DMS114 treated with DMSO at 0.1 percent for 48 hours (cell line): ENCODE measurements around the gene CA4.

Experiments
- DNase-seq: peaks from one replicate; lab custom pipeline; 2025; ENCODE audit not compliant: unreplicated experiment; lab: John Stamatoyannopoulos, UW

Gene CA4

DNA sequence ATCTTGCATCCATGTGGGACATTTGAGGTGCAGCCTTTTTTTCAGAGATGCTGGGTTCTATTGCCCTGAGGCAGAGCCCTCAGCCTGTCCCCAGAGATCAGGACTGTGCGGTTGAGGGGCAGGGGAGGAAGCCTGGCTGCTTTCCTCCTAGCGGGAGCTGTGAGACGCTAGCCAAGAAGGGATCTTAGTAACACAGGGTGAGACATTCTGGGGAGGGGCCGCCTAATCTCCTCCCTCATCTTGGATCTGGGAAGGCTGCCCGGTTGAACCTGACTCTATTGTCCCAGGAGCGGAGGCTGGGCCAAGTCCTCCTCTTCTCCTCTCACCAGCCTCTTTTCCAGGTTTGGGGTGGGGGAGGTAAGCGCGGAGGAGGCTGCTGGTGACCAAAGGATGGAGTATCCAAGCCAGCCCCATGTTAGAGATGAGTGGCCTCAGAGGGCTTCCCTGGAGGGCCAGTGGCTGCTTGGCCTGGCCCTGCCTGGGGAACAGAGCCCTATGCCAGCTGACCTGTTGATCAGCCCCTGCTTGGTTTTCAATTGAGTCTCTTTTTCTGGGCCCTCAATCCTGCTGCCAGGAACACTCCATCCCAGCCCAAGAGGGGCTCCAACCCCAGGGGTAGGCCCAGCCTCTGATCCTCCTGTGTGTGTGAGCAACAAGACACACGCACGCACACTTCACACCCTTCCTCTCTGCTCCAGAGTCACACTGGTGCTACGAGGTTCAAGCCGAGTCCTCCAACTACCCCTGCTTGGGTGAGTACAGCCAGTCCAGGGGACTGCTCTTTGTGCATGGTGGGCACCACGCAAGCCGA, 5.0 kb downstream of the CA4 start:
- DNase-seq, result no peak

DNA sequence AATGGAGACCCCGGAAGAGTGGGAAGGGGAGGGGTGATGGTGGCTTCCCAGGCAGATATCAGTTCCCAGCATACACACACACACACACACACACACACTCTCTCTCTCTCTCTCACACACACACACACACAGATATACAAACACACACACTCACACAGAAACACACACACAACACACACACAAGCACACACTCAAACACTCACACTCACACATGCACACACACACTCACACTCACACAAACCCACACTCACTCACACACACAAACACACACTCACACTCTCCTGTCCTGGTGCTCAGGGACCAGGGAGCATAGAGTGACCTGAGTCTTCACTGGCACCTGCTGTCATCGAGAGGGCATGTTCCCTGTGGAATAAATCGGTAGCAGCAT, 5.6 kb downstream of the CA4 start:
- DNase-seq, result no peak

DNA sequence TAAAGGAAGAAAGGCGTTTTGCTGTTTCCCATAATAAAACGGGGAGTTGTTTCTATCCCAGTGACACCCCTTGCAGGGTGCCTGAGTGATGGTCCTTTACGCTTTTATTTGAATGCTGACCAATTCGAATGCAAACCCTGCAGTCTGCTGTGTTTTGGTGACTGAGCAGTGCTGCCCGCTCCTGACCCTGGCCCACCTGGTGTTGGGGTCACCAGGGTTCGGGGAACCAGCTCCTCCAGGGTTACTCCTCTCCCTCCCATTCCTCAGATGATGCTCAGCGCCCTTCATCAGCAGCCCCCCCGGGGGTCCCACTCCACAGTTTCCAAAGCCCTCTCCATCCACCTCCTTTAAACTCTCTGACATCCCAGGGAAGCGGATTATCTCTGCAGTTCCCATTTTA, 6.0 kb downstream of the CA4 start:
- DNase-seq, result no peak

DNA sequence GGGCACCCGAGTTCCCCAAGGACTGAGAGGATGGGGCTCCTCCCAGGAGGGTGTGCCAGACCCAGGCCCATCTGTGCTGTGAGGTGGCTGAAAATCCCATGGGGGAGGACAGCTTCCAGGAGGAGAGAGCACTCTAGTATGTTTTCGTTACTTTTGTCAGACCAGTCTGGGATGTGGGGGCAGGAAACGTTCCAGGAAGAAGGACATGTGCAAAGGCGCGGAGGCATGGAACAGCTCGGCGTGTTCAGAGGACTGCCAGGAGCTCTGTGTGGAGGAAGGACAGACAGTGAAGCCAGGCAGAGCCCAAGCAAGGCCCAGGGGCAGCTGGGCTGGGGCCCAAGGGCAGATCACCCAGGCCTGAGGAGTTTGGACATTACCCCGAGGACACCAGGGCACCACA, 7.0 kb downstream of the CA4 start:
- no peak for DNase-seq

DNA sequence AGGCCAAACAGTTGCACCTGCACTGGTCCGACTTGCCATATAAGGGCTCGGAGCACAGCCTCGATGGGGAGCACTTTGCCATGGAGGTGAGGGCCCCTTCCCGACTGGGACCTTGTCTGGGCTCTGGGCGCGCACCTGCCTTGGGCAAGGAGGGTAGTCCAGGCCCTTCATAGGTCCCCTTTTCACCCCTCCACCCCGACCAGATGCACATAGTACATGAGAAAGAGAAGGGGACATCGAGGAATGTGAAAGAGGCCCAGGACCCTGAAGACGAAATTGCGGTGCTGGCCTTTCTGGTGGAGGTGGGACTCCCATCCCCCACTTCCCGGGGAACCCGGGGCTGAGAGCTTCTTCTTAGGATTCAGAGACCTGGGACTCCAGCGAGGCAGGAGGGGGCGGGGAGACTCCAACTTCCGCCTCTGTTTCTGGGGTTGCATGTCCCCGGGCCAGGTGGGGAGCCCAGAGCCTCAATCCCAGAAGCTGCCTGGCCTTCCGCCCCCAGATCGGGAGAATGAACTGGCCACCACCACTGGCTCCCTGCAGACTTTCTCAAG, 7.8 kb downstream of the CA4 start:
- DNase-seq, result no peak

DNA sequence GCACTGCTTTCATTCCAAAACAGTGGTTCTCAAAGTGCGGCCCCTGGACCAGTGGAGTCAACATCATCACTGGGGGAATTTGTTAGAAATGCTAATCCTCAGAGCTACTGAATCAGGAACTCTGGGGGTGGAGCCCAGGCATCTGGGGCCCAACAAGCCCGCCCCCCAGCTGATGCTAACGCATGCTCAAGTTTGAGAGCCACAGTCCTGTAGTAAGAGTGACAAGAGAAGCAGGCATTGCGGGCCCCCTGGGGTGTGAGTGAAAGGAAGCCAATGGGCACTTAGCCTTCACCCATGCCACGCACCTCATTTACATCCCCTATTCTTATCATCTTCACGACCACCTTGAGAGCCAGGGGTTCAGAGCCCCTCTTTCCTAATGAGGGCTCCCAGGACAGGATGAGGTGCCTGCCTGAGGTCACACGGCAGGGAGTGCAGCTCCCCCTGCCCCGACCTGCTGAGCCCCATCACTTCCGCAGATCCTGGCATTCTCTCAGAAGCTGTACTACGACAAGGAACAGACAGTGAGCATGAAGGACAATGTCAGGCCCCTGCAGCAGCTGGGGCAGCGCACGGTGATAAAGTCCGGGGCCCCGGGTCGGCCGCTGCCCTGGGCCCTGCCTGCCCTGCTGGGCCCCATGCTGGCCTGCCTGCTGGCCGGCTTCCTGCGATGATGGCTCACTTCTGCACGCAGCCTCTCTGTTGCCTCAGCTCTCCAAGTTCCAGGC, 9.1 kb downstream of the CA4 start:
- DNase-seq, result no peak

DNA sequence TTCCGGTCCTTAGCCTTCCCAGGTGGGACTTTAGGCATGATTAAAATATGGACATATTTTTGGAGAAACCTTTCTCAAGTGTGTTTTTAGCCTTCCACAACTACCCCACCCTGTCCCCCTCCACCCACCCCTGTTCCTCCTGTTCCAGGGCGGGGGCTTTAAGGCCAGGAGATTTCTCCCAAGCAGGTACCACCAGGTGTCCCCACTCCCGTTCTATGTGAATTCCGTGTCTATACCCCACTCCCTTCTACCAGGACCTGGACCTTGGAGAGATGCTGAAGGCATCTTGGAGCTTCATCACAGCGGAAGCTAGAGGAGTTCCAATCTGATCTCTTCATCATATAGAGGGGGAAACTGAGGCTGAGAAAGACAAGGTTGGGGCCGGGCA, 9.7 kb downstream of the CA4 start:
- no peak for DNase-seq

DNA sequence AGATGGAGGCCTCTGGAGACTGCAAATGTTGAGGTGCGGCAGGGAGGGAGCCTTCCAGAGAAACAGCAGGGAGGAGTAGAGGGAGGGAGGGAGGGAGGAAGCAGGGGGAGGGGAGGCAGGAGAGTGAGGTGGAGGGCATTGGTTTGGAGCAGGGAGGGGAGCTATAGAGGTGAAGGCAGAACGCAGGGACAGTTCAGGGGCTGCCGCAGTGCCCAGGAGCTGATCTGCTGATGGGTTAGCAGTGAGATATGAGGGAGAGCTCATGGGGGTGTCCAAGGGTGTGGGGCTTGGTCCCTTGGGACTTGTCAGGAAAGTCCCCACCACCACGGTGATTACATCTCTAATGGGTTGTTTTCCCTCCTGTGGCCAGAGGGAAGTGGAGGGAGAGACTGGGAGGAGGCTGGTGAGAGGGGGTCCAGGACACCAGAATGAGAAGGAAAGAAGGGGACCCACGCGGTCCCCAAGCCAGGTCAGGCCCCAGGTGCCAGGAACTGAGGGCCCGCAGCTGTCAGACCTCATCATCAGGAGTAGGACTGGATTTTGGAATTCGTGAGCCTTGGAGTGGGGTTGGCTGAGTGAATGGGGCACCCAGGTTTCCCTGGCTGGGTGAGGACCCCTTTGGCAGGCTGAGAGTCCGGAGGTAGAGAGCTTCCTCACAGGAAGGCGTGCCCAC, 11.2 kb downstream of the CA4 start:
- DNase-seq, result no peak

DNA sequence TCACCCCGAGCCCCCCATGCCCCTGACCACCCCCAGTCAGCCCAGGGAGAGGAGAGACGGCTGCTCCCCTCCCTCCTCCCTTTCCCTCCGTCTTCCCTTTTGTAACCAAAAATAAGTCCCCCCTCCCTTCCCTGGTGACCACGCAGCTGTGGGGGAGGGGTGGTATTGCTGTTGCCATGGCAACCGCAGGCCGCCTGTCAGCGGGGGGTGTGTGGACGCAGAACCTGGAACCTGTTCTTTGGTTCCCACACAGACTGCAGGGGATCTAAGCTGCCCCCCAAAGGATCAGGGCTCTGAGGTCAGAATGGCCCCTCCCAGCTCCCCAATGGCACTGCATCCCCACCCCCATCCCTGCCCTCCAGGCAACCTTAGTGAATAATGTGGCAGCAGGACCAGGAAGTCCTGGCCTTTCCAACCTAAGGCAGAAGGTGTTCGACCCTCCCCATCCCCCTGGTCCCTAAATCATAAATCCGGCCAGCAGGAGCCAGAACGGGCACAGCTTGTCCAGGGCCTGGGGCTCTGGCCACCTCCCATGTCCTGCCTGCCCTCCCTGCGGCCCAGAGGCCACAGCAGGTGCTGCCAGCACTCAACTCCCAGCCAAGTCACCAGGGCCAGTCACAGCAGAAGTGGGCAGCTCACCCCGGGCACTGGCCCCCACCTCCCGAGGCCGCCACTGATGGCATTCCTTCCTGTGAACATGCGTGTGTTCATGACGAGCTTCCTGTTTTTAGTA, 12.0 kb downstream of the CA4 start:
- no peak for DNase-seq

DNA sequence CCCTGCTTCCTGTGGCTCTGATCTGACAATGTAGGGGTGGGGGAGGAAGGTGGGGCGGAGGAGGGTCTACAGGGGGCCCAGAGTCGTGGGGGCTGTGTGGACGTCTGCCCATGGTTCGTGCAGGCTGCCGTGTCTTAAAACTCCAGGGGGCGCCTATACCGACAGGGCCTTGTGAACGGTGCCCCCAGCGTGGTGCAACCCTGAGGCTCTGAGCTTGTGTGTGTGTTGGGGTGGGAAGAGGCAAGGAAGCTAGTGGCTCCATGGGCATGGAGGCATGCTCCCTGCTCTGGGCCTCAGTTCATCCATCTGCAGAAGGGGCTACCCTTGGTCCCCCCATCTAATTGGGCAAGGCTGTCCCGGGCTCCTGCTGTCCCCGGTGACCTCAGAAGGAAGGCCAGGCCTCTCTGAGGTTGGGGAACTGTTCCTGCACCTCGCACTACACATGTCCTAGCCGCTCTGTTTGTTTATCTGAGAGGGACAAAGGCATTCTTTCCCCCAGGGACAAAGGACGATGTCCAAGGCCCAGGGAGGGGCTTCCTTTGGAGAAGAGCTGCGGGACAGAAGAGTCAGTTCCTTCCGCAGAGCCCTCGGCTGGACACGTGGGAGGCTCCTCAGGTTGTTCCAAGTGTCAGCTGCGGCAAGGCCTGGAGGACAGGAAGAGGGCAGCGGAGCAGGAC, 13.5 kb downstream of the CA4 start:
- DNase-seq, result no peak

DNA sequence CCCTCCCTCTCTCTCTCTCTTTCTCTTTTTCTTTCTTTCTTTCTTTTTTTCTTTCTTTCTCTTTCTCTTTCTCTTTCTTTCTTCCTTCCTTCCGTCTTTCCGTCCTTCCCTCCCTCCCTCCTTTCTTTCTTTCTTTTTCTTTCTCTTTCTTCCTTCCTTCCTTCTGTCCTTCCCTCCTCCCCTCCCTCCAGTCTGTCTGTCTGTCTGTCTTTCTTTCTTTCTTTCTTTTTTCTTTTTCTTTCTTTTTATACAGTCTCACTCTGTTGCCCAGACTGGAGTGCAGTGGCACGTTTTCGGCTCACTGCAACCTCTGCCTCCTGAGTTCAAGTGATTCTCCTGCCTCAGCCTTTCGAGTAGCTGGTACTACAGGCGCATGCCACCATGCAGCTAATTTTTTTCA, 14.4 kb downstream of the CA4 start:
- no peak for DNase-seq

DNA sequence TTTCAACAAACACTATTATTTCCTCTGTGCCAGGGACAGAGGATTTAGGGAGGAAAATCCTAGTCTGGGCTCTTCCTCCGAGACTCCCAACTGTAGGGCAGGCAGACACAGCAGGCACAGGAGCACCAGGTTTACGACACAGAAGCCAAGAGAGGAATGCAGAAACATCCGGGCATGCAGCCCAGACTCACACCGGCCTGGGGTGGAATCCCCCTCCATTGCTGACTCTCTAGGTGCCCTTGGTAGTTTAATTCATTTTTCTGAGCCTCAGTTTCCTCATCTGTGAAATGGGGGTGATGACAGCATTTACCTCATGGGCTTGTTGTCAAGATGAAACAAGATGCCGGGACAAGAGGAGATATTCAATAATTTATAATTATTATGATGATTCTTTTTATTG, 14.9 kb downstream of the CA4 start:
- DNase-seq, result no peak

DNA sequence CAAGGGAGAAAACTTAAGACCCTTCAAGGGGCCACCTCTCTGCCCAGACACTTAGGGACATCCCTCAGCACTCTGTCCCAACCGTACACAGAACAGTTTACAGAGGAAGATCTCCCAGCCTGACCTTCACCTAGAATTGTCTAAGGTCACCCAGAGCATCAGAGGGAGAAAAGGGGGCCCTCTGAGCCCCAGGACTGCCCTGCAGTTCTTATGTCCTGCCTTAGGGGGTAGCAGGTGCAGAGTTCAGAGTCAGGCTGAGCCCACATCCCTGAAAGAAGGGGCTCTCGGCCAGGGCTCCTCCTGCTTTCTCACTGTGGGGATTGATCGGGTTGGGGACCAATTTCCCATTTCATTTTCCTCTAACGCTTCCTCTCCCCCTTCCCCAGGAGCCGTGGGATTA, 15.4 kb downstream of the CA4 start:
- DNase-seq, result no peak

DNA sequence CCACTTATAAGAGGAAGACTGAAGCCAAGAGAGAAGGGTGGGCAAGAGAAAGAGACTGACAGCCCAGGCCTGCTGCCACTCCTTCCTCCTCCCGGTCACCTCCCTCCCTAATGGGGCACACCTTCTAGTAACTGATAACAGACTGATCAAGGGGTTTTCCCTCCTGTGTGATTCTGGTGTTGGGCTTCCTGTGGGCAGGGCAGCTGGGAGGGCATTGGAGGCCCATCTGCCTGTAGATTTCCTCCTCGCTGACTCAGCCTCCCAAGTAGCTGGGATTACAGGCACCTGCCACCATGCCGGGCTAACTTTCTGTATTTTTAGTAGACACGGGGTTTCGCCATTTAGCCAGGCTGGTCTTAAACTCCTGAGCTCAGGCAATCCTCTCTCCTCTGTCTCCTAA, 16.2 kb downstream of the CA4 start:
- no peak for DNase-seq

DNA sequence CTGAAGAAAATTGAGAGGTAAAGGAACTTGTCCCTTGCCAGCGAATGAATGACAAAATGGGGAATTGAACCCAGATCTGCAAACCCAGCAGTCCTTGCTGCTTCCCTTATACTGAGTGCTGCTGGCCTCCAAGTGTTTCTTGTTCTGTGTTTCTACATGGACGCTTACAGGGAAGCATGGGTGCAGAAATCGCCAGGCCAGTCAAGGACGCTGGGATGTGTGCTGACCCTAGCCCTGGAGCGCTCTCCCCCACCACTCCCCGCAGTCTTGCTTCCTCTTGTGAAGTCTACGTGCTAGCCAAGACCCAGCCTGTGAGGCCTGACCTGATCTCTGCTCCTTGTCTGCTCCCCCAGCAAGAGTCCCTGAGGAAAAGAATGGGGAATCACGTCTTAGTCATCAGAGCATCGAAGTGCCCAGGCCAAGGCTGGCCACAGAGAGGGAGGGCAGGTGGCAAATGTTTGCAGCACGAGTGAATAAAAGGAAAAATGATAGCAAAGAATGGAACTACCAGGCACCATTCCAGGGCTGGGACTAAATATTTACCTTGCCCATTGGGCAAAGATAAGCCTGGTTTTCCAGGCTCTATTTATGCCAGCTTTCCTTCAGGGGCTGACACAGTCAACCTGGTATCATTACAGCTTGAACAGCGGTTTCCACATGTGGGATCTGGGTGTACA, 17.4 kb downstream of the CA4 start:
- no peak for DNase-seq

DNA sequence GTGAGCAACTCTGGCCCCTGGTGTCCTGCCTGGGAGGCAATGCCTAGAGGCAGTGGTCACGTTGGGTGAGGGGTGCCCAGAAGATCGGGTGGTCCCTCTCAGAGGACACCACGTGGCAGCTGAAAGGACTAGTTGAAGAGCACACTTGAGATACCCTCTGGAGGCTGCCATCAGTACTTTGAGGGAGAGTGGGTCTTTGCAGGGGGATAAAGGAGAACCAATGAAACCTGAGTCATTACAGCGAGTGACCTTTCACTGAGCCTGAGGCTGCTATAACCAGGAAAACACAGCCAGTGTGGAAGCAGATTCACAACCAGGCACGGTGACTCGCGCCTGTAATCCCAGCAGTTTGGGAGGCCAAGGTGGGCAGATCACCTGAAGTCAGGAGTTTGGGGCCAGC, 18.9 kb downstream of the CA4 start:
- no peak for DNase-seq

DNA sequence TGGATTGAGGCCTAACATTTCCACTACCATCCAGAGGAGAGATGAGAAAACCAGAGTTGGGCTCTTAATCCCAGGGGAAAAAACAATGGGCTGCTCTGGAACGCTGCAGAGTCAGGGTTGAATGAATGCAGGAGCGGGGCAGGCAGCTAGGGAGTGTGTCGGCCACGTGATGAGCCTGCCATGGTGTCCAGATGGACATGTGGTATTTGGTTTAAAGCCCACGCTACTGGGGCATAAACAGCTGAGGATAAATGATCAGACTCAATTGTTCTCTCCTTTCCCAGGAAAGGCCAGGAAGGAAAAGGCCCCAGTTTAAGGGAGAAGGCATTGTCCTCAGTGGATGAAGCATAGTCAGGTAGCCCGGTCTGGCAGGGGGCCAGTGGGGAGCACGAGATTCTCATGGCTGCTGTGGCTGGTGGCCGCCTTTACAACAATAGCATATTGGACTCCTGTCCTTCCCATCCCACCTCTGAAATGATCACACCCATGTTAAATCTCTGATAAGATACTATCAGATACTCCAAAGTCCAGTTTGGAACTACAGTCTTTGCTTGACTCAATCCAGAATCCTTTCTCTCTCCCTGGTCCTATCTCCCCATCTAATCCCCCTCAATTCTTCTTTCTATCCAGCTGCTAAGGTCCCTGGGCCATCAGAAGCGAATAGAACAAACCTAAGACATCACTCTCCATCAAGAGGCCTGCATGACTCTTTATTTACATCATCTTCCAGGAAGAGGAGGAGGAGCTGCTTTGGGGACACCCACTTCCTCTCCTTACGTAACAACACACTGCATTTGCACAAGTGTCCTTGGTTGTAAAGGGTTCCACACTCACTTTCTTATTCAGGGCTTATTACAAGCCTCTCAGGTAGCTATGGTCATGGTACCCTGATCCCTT, 20.4 kb downstream of the CA4 start:
- no peak for DNase-seq

DNA sequence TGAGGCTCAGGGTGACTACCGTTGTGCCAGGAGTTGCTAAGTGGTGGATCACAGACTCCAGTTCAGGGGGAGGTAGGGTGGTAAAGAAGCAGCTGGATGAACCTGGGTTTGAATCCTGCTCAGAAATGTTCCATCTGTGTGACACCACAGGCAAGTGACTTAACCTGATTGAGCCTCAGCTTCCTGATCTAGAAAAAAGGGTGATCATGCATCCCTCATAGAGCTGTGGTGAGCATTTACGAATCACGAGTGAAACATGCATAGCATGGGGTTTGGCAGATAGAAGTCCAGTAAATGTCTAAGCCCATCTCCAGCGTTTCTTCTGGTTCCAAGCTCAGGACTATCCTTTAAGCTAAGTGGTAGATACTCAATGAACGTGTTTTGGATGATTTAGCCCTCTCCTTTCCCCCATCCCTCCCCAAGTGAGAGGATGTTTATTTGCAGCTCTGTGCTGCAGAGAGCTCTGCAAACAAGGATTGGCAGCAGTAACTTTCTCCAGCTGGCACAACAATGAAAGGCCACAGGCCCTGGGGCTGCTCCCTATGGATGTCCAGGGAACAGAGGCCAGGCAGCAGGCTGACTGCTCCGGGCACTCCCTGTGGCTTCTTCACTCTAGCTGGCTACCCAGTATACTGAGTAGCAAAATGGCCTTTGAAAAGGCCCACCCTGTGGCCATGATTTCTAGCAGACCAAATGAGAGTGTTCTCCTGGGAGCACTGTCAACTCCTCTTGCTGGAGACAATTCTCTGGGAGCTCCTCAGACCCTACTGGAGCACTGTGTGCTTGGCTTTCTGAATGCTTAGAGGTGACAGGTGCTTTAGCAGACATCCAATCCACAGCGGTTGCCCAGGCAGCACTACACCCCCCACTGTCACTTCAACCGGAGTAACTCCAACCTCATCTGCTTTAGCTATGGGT, 21.3 kb downstream of the CA4 start:
- DNase-seq, result no peak
